Stimulated activated CD4-positive, alpha-beta T cell treated with anti-CD3 and anti-CD28 coated beads, TNF-alpha, amount 100 ng/mL, for 4 hours (primary cell): ENCODE results near the gene APOB.

Source experiments
- DNase-seq, 3 experiments: peaks; one replicate each; pipeline ENCODE4 v3.0.0-alpha.2; 2020; ENCODE audit warnings: low read depth in 3 of 3

The APOB gene

DNA sequence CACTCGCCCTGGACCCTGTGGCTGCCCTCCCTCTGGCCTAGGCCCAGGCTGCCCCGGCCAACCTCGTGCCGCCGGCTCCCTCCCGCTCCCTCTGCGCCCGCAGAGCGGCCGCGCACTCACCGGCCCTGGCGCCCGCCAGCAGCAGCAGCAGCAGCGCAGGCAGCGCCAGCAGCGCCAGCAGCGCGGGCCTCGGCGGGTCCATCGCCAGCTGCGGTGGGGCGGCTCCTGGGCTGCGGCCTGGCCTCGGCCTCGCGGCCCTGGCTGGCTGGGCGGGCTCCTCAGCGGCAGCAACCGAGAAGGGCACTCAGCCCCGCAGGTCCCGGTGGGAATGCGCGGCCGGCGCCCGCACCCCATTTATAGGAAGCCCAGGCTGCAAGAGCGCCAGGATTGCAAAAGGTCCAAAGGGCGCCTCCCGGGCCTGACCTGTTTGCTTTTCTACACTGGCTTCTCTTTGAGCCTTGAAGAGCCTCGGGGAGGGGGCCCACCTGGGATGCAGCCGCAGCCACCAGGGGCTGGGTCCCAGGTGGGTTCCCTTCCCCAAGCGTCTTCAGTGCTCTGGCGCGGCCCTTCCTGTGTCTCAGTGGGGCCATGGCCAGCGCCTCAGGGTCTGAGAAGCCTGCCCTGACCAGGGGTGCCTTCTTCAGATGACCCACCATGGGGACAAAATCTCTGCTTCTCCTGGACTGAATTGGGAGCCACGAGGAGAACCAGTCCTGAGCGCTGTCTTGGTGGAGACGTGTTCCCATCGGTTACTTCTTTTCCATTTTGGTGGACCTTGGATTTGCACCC is at the start of gene APOB:
TSS of gene APOB (minus strand) at position 330 of the 789 bp plus-strand sequence. CDS start at position 202, 128 bp downstream.
- DNase-seq = no peak

- no peak for DNase-seq
These were observed 48.5 kb upstream of the APOB start for GRCh38 chr2:21092308-21092869.

DNA sequence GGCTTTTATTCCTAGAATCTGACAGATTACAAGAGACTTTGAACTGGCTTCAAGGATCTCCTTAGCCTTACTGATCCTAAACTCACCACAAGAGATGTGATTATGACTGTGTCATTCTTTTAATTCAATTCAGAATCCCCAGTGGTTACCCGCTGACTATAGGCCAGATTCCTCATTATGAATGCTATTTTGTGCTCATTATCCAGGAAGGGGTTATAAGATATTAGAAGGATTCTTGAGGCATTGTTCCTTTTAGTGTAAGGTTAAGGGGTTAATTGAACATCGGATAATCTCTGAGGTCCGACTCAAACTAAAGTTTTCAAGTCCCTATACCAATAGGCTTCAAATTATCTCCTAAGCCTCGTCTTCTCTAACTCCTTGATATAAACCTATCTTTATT is 40.5 kb upstream of the APOB start:
- no peak for DNase-seq

DNA sequence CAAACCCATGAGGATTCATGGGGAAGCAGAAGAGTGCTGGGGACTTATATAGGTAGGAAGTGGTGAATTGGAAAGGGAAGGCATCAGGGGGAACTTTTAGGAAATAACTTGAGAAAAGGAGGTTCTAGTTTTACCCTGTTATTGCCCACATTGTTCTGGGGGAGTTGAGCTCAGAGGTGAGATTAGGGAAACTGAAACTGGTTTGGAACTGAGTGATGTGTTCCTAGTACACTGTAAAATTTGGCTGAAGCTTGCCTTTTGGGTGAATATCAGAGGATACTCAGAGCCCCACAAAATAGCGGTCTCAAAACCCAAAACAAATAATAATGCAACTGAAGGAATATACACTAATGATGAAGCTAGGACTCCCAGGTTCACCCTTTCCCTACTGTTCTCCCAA is 39.6 kb upstream of the APOB start:
- DNase-seq = no peak

DNA sequence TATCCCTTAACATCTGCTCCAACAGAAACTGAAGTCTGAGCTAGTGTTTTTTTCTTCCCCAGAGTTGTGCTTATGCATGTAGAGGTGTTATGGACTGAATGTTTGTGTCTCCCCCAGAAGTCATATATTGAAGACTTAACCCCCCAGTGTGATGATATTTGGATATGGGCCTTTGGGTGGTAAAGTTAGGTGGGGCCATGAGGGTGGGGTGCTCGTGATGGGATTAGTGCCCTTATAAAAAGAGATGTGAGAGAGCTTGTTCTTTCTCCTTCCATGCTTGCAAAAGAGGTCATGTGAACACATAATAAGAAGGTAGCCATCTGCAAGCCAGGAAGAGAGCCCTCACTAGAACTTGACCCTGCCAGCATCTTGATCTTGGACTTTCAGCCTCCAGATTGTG is 34.4 kb upstream of the APOB start:
- DNase-seq = no peak

GRCh38 chr2:21072477-21073242 is 28.8 kb upstream of the APOB start:
- DNase-seq = no peak

- no peak for DNase-seq
These were observed 26.7 kb upstream of the APOB start for GRCh38 chr2:21070341-21071257.

DNA sequence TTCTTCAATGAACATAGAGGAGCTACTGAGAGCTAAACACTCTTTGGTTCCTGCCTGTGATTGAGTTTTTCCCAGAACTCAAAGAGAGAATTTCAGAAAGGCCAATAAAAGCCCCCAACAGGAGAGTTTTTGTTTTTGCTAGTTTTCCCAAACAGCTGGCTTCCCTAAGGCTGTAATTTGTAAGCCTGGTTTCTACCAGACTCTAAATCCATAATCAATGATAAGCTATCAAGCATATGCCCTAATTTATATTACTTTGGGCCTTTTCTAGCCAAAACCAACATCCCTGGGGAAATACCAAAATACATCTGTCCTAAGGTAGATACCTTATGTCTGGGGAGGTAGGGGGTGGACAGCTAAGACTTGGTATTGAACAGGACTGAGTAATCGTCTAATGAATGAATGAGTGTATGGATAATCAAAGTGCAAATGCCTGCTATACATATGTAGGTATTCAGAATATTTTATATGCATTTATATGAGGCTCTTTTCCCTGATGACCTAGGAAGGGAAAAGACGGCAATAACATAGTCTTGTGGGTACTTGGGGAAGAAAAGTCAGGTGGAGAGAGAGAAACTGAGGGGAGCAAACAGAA is 26.0 kb upstream of the APOB start:
- DNase-seq = no peak

- DNase-seq = no peak
These were observed 24.1 kb upstream of the APOB start for GRCh38 chr2:21067859-21068537.

- DNase-seq = no peak
These were observed 23.3 kb upstream of the APOB start for GRCh38 chr2:21067125-21067524.

GRCh38 chr2:21059885-21060610 is 16.2 kb upstream of the APOB start:
- DNase-seq = no peak

- DNase-seq = no peak
These were observed 13.2 kb upstream of the APOB start for GRCh38 chr2:21057097-21057496.

- no peak for DNase-seq
These were observed 12.3 kb upstream of the APOB start for GRCh38 chr2:21055879-21056790.

DNA sequence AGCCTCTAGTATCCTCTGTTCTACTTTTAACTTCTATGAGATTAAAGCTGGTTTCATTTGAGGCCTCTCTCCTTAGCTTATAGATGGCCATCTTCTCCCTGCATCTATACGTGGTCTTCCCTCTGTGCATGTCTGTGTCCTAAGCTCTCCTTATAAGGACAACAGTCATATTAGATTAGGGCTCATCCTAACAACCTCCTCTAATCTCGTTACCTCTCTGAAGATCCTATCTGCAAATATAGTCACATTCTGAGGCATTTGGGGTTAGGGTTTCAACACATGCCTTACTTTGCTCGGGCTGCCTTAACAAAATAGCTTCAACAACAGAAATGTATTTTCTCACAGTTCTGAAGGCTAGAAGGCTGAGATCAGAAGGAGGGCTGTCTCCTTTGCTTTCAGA is 11.6 kb upstream of the APOB start:
- DNase-seq = no peak

GRCh38 chr2:21054011-21054410 is 10.1 kb upstream of the APOB start:
- DNase-seq = no peak

DNA sequence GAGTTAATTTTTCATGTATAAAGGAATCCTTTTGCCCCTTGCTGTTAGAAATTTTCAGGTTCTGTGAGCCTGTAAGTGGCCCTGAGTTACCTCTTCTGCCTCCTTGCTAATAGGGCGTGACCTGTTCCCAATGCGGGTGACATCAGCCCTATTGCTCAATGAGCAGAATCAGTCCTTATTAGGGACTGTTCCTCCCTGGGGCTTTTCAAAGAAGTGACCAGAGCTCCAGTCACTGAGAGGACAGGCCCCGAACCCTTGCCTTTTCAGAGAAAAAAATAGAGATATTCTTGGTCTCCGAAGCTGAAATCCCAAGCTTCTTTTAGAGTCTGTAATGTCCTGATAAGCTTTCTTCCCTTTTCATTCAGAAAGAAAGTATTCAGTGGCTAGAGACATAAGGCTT is 8.2 kb upstream of the APOB start:
- DNase-seq = no peak

DNA sequence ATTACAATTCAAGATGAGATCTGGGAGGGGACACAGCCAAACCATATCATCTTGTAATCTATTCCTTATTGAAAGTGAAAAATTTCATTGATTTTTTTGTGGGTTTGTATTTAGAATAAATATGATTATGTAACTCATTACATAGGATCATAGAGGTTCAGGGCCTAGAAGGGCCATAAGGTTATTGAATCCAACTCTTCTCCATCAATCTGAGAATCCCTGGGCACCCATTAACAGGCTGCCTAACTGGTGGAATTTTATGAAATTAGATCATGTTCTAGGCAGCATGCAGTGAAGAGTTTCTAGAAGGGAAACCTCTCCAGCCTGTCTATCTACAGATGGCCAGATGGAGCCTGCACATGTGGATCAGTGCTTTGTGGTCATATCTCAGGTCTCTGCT is 6.3 kb upstream of the APOB start:
- DNase-seq = no peak

GRCh38 chr2:21047141-21048009 is 3.5 kb upstream of the APOB start:
- DNase-seq = no peak
